HepG2 (cell line): Measurements from ENCODE around the gene LMNA. TPM values are rescaled to one million over a fixed set of nuclear protein-coding genes. Genes with fewer than 3 reads are reported as not detected.

Experiments used
- ADNP ChIP-seq: sonication (generic); formaldehyde crosslinking; IDR thresholded peaks from 2 replicates; pipeline ENCODE4 v1.4.0; 2020; ENCODE audit warnings: missing genetic modification reagents
- CBX5 ChIP-seq: sonication (generic); formaldehyde crosslinking; IDR thresholded peaks from 2 replicates; pipeline ENCODE4 v1.4.0; 2020; ENCODE audit warnings: missing genetic modification reagents, borderline replicate concordance
- CEBPB ChIP-seq: IDR thresholded peaks from 2 replicates; pipeline ENCODE4 v1.6.1; 2011; ENCODE audit warnings: low read depth, low read length, improper control_type of control experiment, borderline replicate concordance
- EP300 ChIP-seq, 3 experiments: sonication (generic) in 1 of 3; formaldehyde crosslinking in 1 of 3; IDR thresholded peaks; 2 replicates each; pipeline versions ENCODE4 v1.5.1 to v1.6.1; 2011 to 2020; ENCODE audit warnings: low read depth in 2 of 3, low read length in 2 of 3, borderline replicate concordance in 1 of 3, improper control_type of control experiment in 1 of 3, mild to moderate bottlenecking in 1 of 3, missing genetic modification reagents in 1 of 3, moderate library complexity in 1 of 3
- GMEB1 ChIP-seq: sonication (generic); formaldehyde crosslinking; IDR thresholded peaks from 2 replicates; pipeline ENCODE4 v1.5.1; 2020; ENCODE audit warnings: missing genetic modification reagents, mild to moderate bottlenecking, borderline replicate concordance
- GTF2F1 ChIP-seq: fragments of 150-350 bp; IDR thresholded peaks from 2 replicates; pipeline ENCODE4 v1.6.1; 2014; ENCODE audit warnings: low read length
- HOXA3 ChIP-seq: sonication (generic); formaldehyde crosslinking; IDR thresholded peaks from 2 replicates; pipeline ENCODE4 v1.5.0; 2020; ENCODE audit warnings: missing genetic modification reagents
- NCOA5 ChIP-seq: sonication (generic); formaldehyde crosslinking; IDR thresholded peaks from 2 replicates; pipeline ENCODE4 v1.4.0; 2020; ENCODE audit warnings: missing genetic modification reagents
- PLRG1 ChIP-seq: fragments of 450-650 bp; conservative IDR thresholded peaks from 2 replicates; pipeline ENCODE4 v1.6.1; 2016
- REPIN1 ChIP-seq: sonication (generic); formaldehyde crosslinking; IDR thresholded peaks from 2 replicates; pipeline ENCODE4 v1.8.0; 2022; ENCODE audit warnings: missing genetic modification reagents, low read depth, mild to moderate bottlenecking, borderline replicate concordance
- REXO4 ChIP-seq: sonication (generic); formaldehyde crosslinking; IDR thresholded peaks from 2 replicates; pipeline ENCODE4 v1.8.0; 2022; ENCODE audit warnings: missing genetic modification reagents, mild to moderate bottlenecking, borderline replicate concordance
- SRSF4 ChIP-seq: fragments of 200-400 bp; formaldehyde crosslinking; IDR thresholded peaks from one replicate; pipeline ENCODE4 v1.6.1; 2018; ENCODE audit warnings: mild to moderate bottlenecking, low read depth, low read length, moderate library complexity; ENCODE audit not compliant: poor library complexity, severe bottlenecking
- TMF1 ChIP-seq: sonication (generic); formaldehyde crosslinking; IDR thresholded peaks from 2 replicates; pipeline ENCODE4 v1.8.1; 2022; ENCODE audit warnings: low read depth, missing genetic modification reagents
- TOE1 ChIP-seq: sonication (generic); formaldehyde crosslinking; IDR thresholded peaks from 2 replicates; pipeline ENCODE4 v1.4.0; 2020; ENCODE audit warnings: mild to moderate bottlenecking, missing genetic modification reagents
- TP53 ChIP-seq: sonication (generic); formaldehyde crosslinking; conservative IDR thresholded peaks from 2 replicates; pipeline ENCODE4 v1.4.0; 2020; ENCODE audit warnings: missing genetic modification reagents
- ZNF510 ChIP-seq: sonication (generic); formaldehyde crosslinking; IDR thresholded peaks from 2 replicates; pipeline ENCODE4 v1.4.0; 2020; ENCODE audit warnings: low read depth, mild to moderate bottlenecking, missing genetic modification reagents
- ZNF724P ChIP-seq: sonication (generic); formaldehyde crosslinking; IDR thresholded peaks from 2 replicates; pipeline ENCODE4 v1.8.0; 2022; ENCODE audit warnings: missing genetic modification reagents, borderline replicate concordance
- ZNF740 ChIP-seq: sonication (generic); formaldehyde crosslinking; IDR thresholded peaks from 2 replicates; pipeline ENCODE4 v1.4.0; 2020; ENCODE audit warnings: missing genetic modification reagents
- ZNF768 ChIP-seq: sonication (generic); formaldehyde crosslinking; IDR thresholded peaks from 2 replicates; pipeline ENCODE4 v1.4.0; 2020; ENCODE audit warnings: missing genetic modification reagents
- ZNF780A ChIP-seq: sonication (generic); formaldehyde crosslinking; IDR thresholded peaks from 2 replicates; pipeline ENCODE4 v1.8.0; 2022; ENCODE audit warnings: mild to moderate bottlenecking, missing genetic modification reagents, moderate library complexity
- ZSCAN31 ChIP-seq: sonication (generic); formaldehyde crosslinking; IDR thresholded peaks from 2 replicates; pipeline ENCODE4 v1.5.0; 2020; ENCODE audit warnings: low read depth, mild to moderate bottlenecking, missing genetic modification reagents
- polyA plus RNA-seq, 8 experiments: library from polyadenylated mRNA; depleted of rRNA in 3 of 8; stranded (reverse) in 7 of 8; unstranded in 1 of 8; fragments of >200 nt; fragmentation: Illumina TruSeq in 4 of 8; extraction: Trizol in 4 of 8; gene quantifications; 2 replicates each; pipeline versions ENCODE4 v1.2.1 to v1.2.3, GENCODE V29; 2011 to 2016; ENCODE audit warnings: low read depth in 4 of 8, missing spikeins in 1 of 8, mixed read lengths in 1 of 8; ENCODE audit not compliant: insufficient read depth in 1 of 8
- total RNA-seq, 5 experiments: library from RNA; depleted of rRNA; stranded (reverse); fragments of >200 nt; fragmentation: Illumina TruSeq; extraction: Trizol; gene quantifications; 2 replicates each; pipeline ENCODE4 v1.2.3, GENCODE V29; 2016; ENCODE audit warnings: low read depth in 1 of 5
- TF ChIP-seq, protein P1 (sequence below): sonication (generic); formaldehyde crosslinking; IDR thresholded peaks from 2 replicates; pipeline ENCODE4 v1.5.0; 2020; ENCODE audit warnings: mild to moderate bottlenecking, missing genetic modification reagents, borderline replicate concordance

LMNA gene
- total and polyA plus RNA-seq, 2 of the 13 experiments (the other 11 are each of a cell fraction or from before 2014, with no cell fraction given), result 107 to 225 TPM

- TF ChIP-seq TP53 (CRISPR knock-in tag) (no peak), ZNF780A (no peak), ZNF768 (CRISPR knock-in tag) (peak; percentile 10; the same call in 1 of the 2 replicates), SRSF4 (no peak), HOXA3 (peak; percentile 2; the same call in 1 of the 2 replicates), ZNF740 (CRISPR knock-in tag) (no peak), GMEB1 (no peak), REPIN1 (0 out of 2 replicates have a peak, but pooled peaks have one; percentile 9), GTF2F1 (no peak), ZNF724P (CRISPR knock-in tag) (no peak), REXO4 (CRISPR knock-in tag) (no peak), NCOA5 (CRISPR knock-in tag) (no peak), TOE1 (CRISPR knock-in tag) (no peak), ZNF510 (no peak), CEBPB (no peak), PLRG1 (no peak), CBX5 (CRISPR knock-in tag) (no peak), TMF1 (CRISPR knock-in tag) (no peak), EP300 (IDR thresholded peaks at IDR 0.05; ENCODE audit: low read depth in 2 of 2, low read length in 2 of 2) (no peak), EP300 (CRISPR knock-in tag; IDR thresholded peaks at IDR 0.05; ENCODE audit: borderline replicate concordance) (no peak), ZSCAN31 (CRISPR knock-in tag) (peak; percentile 7; the same call in 1 of the 2 replicates), ADNP (no peak)
- TF ChIP-seq, protein P1, sequence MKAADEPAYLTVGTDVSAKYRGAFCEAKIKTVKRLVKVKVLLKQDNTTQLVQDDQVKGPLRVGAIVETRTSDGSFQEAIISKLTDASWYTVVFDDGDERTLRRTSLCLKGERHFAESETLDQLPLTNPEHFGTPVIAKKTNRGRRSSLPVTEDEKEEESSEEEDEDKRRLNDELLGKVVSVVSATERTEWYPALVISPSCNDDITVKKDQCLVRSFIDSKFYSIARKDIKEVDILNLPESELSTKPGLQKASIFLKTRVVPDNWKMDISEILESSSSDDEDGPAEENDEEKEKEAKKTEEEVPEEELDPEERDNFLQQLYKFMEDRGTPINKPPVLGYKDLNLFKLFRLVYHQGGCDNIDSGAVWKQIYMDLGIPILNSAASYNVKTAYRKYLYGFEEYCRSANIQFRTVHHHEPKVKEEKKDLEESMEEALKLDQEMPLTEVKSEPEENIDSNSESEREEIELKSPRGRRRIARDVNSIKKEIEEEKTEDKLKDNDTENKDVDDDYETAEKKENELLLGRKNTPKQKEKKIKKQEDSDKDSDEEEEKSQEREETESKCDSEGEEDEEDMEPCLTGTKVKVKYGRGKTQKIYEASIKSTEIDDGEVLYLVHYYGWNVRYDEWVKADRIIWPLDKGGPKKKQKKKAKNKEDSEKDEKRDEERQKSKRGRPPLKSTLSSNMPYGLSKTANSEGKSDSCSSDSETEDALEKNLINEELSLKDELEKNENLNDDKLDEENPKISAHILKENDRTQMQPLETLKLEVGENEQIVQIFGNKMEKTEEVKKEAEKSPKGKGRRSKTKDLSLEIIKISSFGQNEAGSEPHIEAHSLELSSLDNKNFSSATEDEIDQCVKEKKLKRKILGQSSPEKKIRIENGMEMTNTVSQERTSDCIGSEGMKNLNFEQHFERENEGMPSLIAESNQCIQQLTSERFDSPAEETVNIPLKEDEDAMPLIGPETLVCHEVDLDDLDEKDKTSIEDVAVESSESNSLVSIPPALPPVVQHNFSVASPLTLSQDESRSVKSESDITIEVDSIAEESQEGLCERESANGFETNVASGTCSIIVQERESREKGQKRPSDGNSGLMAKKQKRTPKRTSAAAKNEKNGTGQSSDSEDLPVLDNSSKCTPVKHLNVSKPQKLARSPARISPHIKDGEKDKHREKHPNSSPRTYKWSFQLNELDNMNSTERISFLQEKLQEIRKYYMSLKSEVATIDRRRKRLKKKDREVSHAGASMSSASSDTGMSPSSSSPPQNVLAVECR (CRISPR knock-in tag), result peak; percentile 80
Measured at GRCh38 chr1:156114919-156115513, 505 bp downstream of the LMNA start (continued).
